Uterus (tissue), 4 donors: ENCODE results near the gene SYNPO2L. TPM values are rescaled to one million over a fixed set of nuclear protein-coding genes. Genes with fewer than 3 reads are reported as not detected.
"Not testable (repeated sequence)": the region's sequence is repeated elsewhere in the genome, so short reads cannot be mapped to it uniquely, and the experiment has no call there.

Experiments
- DNase-seq, 2 donors: peaks; one replicate each; pipeline ENCODE4 v3.0.0-alpha.2; 2019 to 2020
- H3K27ac ChIP-seq, 2 donors: fragments of 200-600 bp; sonication (generic); 1 replicate in 1 of 2; 2 replicates in 1 of 2; pipeline ENCODE4 v1.5.1; 2016 to 2018
- H3K27me3 ChIP-seq, 2 donors: fragments of 200-600 bp; sonication (generic); one replicate each; pipeline ENCODE4 v1.5.1; 2018 to 2019; ENCODE audit warnings: control low read depth in 1 of 2
- H3K36me3 ChIP-seq, 2 donors: fragments of 200-600 bp; sonication (generic); one replicate each; pipeline ENCODE4 v1.5.1; 2019; ENCODE audit warnings: control low read depth in 1 of 2
- H3K4me1 ChIP-seq, 2 donors: fragments of 200-600 bp; sonication (generic); one replicate each; pipeline ENCODE4 v1.5.1; 2018 to 2019; ENCODE audit warnings: control low read depth in 1 of 2
- H3K4me3 ChIP-seq, 2 donors: fragments of 200-600 bp; sonication (generic); 1 replicate in 1 of 2; 2 replicates in 1 of 2; pipeline ENCODE4 v1.5.1; 2018 to 2019; ENCODE audit warnings: mild to moderate bottlenecking in 1 of 2
- H3K9me3 ChIP-seq, 2 donors: fragments of 200-600 bp; sonication (generic); one replicate each; pipeline ENCODE4 v1.5.1; 2019; ENCODE audit warnings: control low read depth in 1 of 2
- CTCF ChIP-seq, 4 experiments: fragments of 200-600 bp in 2 of 4; fragments of 450-650 bp in 2 of 4; sonication (generic) in 2 of 4; IDR thresholded peaks; one replicate each; pipeline ENCODE4 v1.5.1; 2016 to 2019; ENCODE audit warnings: antibody characterized with exemption in 4 of 4, mild to moderate bottlenecking in 2 of 4, moderate library complexity in 1 of 4
- POLR2A ChIP-seq, 2 donors: fragments of 450-650 bp; IDR thresholded peaks; one replicate each; pipeline ENCODE4 v1.6.1; 2016; ENCODE audit warnings: antibody characterized with exemption in 2 of 2, mild to moderate bottlenecking in 1 of 2, moderate library complexity in 1 of 2
- intact Hi-C: fragments of 100-400 bp; cut with DNase I; formaldehyde crosslinking; loops from one replicate; pipeline ENCODE4 v1.15.1; 2023; ENCODE audit warnings: low total_unique reads
- total RNA-seq, 4 donors: library from RNA; depleted of rRNA in 3 of 4; stranded (reverse); fragments of >200 nt in 3 of 4; gene quantifications; one replicate each; pipeline versions ENCODE4 v1.1.0 to v1.2.4, GENCODE V29; 2014 to 2023
- donor health status: DM: yes; HTN: yes; CAD: no.

SYNPO2L gene
- total RNA-seq, 4 donors from 2014 or later: 0.37 TPM; not detected in 3

DNA sequence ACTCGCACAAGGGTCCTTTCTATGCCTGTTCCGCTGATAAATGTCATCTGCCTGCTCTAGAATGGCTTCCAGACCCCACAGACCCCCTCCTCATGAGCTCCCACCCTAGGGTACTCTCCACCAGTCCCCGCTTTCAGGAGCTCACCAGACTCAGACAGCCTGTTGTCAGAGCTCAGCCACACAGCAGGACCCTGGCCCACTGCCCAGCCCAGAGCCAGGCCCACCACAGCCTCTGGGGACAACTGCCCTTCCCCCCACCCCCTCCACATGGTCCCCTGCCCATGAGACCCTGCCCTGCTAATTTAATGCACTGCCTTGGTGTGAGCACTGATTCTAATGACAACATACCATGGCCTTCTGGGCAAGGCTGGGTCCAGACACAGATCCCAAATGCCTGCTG is 9.8 kb upstream of the SYNPO2L start:
- intact Hi-C loops, H3K27ac ChIP-seq, DNase-seq: not testable (repeated sequence)

GRCh38 chr10:73664156-73665040 is 8.6 kb upstream of the SYNPO2L start:
- H3K4me1 ChIP-seq, H3K27ac ChIP-seq, H3K36me3 ChIP-seq, DNase-seq, intact Hi-C loops, H3K9me3 ChIP-seq, H3K27me3 ChIP-seq, H3K4me3 ChIP-seq: not testable (repeated sequence)

More for the DNA sequence above, 9.8 kb upstream of the SYNPO2L start:
- not testable (repeated sequence) for H3K9me3 ChIP-seq, H3K4me1 ChIP-seq, H3K4me3 ChIP-seq, H3K27me3 ChIP-seq, H3K36me3 ChIP-seq

DNA sequence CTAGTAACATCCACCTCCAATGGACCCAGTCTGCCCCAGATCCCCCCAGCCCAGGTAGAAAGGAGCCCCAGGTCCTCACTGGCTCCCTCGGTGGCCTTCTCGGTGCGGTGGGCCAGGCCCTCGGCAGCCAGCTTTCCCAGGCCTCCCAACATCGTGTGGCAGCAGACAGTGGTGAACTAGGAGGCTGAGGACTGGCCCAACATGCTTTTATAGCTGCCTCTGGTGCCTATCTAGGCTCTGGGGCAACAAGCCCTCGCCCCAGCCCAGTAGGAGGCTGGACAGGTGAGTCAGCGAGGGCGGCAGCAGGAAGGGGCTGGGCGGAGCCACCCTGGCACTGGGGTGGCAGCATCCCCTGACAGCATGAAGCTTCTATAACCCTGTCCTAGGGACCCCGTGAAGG is 7.8 kb upstream of the SYNPO2L start:
- H3K36me3 ChIP-seq, H3K27me3 ChIP-seq, H3K4me3 ChIP-seq, H3K27ac ChIP-seq, DNase-seq, H3K9me3 ChIP-seq, intact Hi-C loops, H3K4me1 ChIP-seq: not testable (repeated sequence)

- H3K4me3 ChIP-seq, H3K36me3 ChIP-seq, H3K27me3 ChIP-seq, intact Hi-C loops, H3K9me3 ChIP-seq, DNase-seq, H3K4me1 ChIP-seq, H3K27ac ChIP-seq: not testable (repeated sequence)
Observed at GRCh38 chr10:73662705-73663104, 6.9 kb upstream of the SYNPO2L start.

DNA sequence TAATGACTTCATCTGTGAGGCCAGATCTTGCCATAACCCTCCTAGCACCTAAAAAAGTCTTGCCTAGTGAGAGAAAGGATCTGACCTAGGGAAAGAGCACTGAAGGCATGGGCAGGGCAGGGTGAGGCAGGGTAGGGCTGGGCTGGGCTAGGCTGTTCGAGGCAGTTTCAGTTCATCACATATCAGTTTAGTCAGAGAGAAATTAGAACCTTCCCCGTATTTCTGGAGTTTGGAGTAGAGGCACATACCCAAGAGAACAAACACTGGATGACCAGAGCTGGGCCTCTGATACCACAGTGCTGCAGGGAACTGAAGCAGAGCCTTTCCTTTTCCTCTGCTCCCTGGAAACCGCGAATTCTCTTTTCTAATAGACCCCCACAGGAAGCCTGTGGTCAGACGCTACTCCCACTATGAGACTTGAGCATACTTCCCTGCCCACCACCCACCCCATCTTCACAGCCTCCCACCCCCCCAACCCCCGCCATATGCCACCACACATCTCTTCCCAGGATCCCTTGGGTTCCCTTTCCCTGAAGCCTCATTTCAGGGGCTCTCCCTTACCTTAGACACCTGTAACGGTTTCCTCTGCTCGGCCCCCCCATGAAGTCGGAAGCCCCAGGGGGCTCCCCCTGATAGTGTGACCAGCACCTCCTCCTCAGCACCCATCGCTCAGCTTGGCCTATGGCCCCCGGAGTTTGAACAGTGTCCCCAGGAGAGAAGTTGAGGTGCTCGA is 406 bp downstream of the SYNPO2L start:
- H3K27ac ChIP-seq: no peak overlapping the region
- H3K4me1 ChIP-seq: peaks cover 0 to 2% of the 10 kb centered on the region in 2 donors
- H3K36me3 ChIP-seq: no peaks in the 10 kb centered on the region
- no peak for TF ChIP-seq POLR2A (IDR thresholded peaks at IDR 0.05)
- no peaks in the 10 kb centered on the region for H3K27me3 ChIP-seq
- H3K9me3 ChIP-seq: no peaks in the 10 kb centered on the region
- no peak overlapping the region for H3K4me3 ChIP-seq
- intact Hi-C loops: no loop called here
- DNase-seq: no peak

- peaks cover 0 to 2% of the 10 kb centered on the region in 2 donors for H3K4me1 ChIP-seq
- no peaks in the 10 kb centered on the region for H3K9me3 ChIP-seq
- no peaks in the 10 kb centered on the region for H3K36me3 ChIP-seq
- no peak overlapping the region for H3K27ac ChIP-seq
- H3K4me3 ChIP-seq: no peak overlapping the region
- intact Hi-C loops: no loop called here
- no peak for DNase-seq
- TF ChIP-seq CTCF (IDR thresholded peaks at IDR 0.05) (no peak), POLR2A (IDR thresholded peaks at IDR 0.05) (no peak)
- no peaks in the 10 kb centered on the region for H3K27me3 ChIP-seq
Observed at GRCh38 chr10:73653701-73654100, 2.1 kb downstream of the SYNPO2L start.

- Histone ChIP-seq H3K36me3 (no peaks in the 10 kb centered on the region), H3K9me3 (no peaks in the 10 kb centered on the region), H3K27ac (no peak overlapping the region), H3K27me3 (no peaks in the 10 kb centered on the region), H3K4me1 (peaks cover 0 to 2% of the 10 kb centered on the region in 2 donors), H3K4me3 (no peak overlapping the region)
- intact Hi-C loops: no loop called here
- DNase-seq: no peak
- TF ChIP-seq CTCF (IDR thresholded peaks at IDR 0.05): no peak
Observed at GRCh38 chr10:73653195-73653594, 2.6 kb downstream of the SYNPO2L start.
